ENCODE measurements around the gene NEK5. TPM values are rescaled to one million over a fixed set of nuclear protein-coding genes. Genes with fewer than 3 reads are reported as not detected.
A peak's percentile ranks its signal among the peaks of the same experiment; 100 is the strongest.

Gene NEK5
- total RNA-seq, 6 experiments from 2014 or later: 0.06 TPM; not detected in 5

- H3K9me3 ChIP-seq: no peaks in the 10 kb centered on the region
- no peaks in the 10 kb centered on the region for H3K36me3 ChIP-seq
- WGBS (ENCODE audit: insufficient coverage, low coverage, low lambda C conversion rate, missing lambda C conversion rate): 3% methylated on average over 18 of the region's 46 CpGs
- ATAC-seq (peak; percentile 30 to 60 (median 51)), DNase-seq (peak; percentile 53 to 67 (median 65))
- peaks cover 0 to 31% (median 9%) of the 10 kb centered on the region in 4 donors for H3K4me1 ChIP-seq
- peak within 1 kb of the TSS; percentile 92 to 94 (median 93) for H3K4me3 ChIP-seq
- H3K27ac ChIP-seq: peak within 1 kb of the TSS; percentile 73 to 80 (median 78)
- H3K27me3 ChIP-seq: no peaks in the 10 kb centered on the region
- intact Hi-C loops (cut with DNase I): no loop called here
- TF ChIP-seq POLR2A (IDR thresholded peaks at IDR 0.05) (no peak), CTCF (IDR thresholded peaks at IDR 0.05) (no peak)
Observed at GRCh38 chr13:52010890-52011631, 117.8 kb downstream of the NEK5 start, which contains the start of gene ATP7B. Gene ATP7B (minus strand): TSS chr13:52011450. CDS start chr13:52011337, 113 bp downstream.

DNA sequence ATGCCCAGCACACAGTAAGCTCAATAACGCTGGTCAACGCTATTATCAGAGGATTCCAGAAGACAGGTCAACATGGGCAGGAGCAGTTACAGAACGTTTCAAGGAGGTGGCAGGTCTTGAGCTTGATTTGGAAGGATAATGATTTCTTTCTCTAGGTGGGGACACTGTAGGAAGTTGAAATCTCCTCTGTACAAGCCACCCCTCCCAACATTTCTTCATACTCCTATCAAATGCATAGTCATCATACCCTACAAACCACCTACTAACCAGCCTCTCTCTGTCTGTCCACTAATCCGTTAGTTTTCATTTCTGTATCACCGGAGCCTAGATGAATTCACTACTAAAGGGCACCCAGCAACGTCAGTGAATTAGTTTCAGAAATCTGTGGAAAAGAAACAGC, 118.9 kb downstream of the NEK5 start:
- no peak for TF ChIP-seq POLR2A (IDR thresholded peaks at IDR 0.05)
- DNase-seq (no peak), ATAC-seq (no peak)
- H3K9me3 ChIP-seq: no peaks in the 10 kb centered on the region
- no peak overlapping the region for H3K27ac ChIP-seq
- no peaks in the 10 kb centered on the region for H3K27me3 ChIP-seq
- WGBS (ENCODE audit: insufficient coverage, low coverage, low lambda C conversion rate, missing lambda C conversion rate): 33% methylated on average over 5 of the region's 6 CpGs
- peaks cover 0 to 31% (median 9%) of the 10 kb centered on the region in 4 donors for H3K4me1 ChIP-seq
- no peaks in the 10 kb centered on the region for H3K36me3 ChIP-seq
- peak overlapping the region in 2 of 3 donors; percentile 92 to 94 for H3K4me3 ChIP-seq
- intact Hi-C loops (cut with DNase I): loop anchor here in 1 of 2 donors (10.0 kb wide), 1 partner anchor 115 kb away; the partner anchor contains the start of gene NEK5

GRCh38 chr13:52006523-52007245, 122.2 kb downstream of the NEK5 start:
- Histone ChIP-seq H3K27ac (no peak overlapping the region), H3K36me3 (no peaks in the 10 kb centered on the region), H3K27me3 (no peaks in the 10 kb centered on the region), H3K4me3 (no peak overlapping the region), H3K4me1 (peaks cover 0 to 21% (median 5%) of the 10 kb centered on the region in 4 donors), H3K9me3 (no peaks in the 10 kb centered on the region)
- 65% methylated on average over 8 of the region's 8 CpGs for WGBS (ENCODE audit: insufficient coverage, low coverage, low lambda C conversion rate, missing lambda C conversion rate)
- TF ChIP-seq POLR2A (IDR thresholded peaks at IDR 0.05): no peak
- no peak for TF ChIP-seq CTCF (IDR thresholded peaks at IDR 0.05)
- intact Hi-C loops (cut with DNase I): loop anchor here in 1 of 2 donors (10.0 kb wide), 1 partner anchor 118 kb away; the partner anchor contains the start of gene NEK5
- peak in 1 of 4 donors; percentile 9 for ATAC-seq
- no peak for DNase-seq

DNA sequence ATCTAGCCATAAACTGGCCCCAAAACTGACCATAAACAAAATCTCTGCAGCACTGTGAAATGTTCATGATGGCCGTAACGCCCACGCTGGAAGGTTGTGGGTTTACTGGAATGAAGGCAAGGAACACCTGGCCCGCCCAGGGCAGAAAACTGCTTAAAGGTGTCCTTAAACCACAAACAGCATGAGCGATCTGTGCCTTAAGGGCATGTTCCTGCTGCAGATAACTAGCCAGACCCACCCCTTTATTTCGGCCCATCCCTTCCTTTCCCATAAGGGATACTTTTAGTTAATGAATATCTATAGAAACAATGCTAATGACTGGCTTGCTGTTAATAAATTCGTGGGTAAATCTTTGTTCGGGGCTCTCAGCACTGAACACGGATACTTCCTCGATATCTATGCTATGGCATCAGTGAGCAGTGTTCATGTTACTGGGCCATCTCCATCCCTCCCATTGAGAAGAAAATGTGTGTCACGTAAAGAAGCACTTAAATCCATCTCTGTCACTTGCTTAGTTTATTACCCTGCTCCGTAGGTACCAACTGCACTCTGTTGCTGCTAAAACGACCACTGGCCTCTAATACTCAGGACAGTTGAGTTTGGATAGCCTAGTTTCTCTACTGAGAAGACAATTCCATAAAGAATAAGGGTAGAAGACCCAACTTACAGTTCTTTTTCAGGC, 122.9 kb downstream of the NEK5 start:
- 96% methylated on average over 13 of the region's 13 CpGs for WGBS (ENCODE audit: insufficient coverage, low coverage, low lambda C conversion rate, missing lambda C conversion rate)

More for the DNA sequence above, 122.9 kb downstream of the NEK5 start:
- intact Hi-C loops (cut with DNase I): loop anchor here in 1 of 2 donors (10.0 kb wide), 1 partner anchor 119 kb away; the partner anchor contains the start of gene NEK5
- DNase-seq (no peak), ATAC-seq (no peak)
- Histone ChIP-seq H3K9me3 (no peaks in the 10 kb centered on the region), H3K27ac (no peak overlapping the region), H3K27me3 (no peaks in the 10 kb centered on the region), H3K36me3 (no peaks in the 10 kb centered on the region), H3K4me1 (peaks cover 0 to 21% (median 5%) of the 10 kb centered on the region in 4 donors), H3K4me3 (no peak overlapping the region)
- no peak for TF ChIP-seq POLR2A (IDR thresholded peaks at IDR 0.05)
- no peak for TF ChIP-seq CTCF (IDR thresholded peaks at IDR 0.05)
